ENCODE results near the gene UTS2B.
A peak's percentile ranks its signal among the peaks of the same experiment; 100 is the strongest.

UTS2B gene

GRCh38 chr3:191329654-191330529 is at the start of gene UTS2B:
TSS of gene UTS2B (minus strand) at chr3:191330526. CDS start at chr3:191282189, 48,337 bp downstream.
- DNase-seq = peak in 41 of 56 donors; percentile 5 to 59 (median 39)

- no peak for DNase-seq
These were observed 49.7 kb upstream of the UTS2B start for GRCh38 chr3:191380001-191380400.

- no peak for DNase-seq
These were observed 49.1 kb upstream of the UTS2B start for GRCh38 chr3:191379446-191379845.

GRCh38 chr3:191378142-191378812 is 48.0 kb upstream of the UTS2B start:
- DNase-seq = no peak

- no peak for DNase-seq
These were observed 46.3 kb upstream of the UTS2B start for GRCh38 chr3:191376516-191377141.

GRCh38 chr3:191373327-191373726 is 43.0 kb upstream of the UTS2B start:
- DNase-seq = no peak

GRCh38 chr3:191372122-191372521 is 41.8 kb upstream of the UTS2B start:
- DNase-seq = no peak

GRCh38 chr3:191369616-191370010 is 39.3 kb upstream of the UTS2B start:
- DNase-seq = no peak

- DNase-seq = no peak
These were observed 38.7 kb upstream of the UTS2B start for GRCh38 chr3:191368755-191369615.

- no peak for DNase-seq
These were observed 36.3 kb upstream of the UTS2B start for GRCh38 chr3:191366675-191367074.

- DNase-seq = no peak
These were observed 32.9 kb upstream of the UTS2B start for GRCh38 chr3:191363221-191363620.

- DNase-seq = no peak
These were observed 32.3 kb upstream of the UTS2B start for GRCh38 chr3:191362524-191363090.

GRCh38 chr3:191362037-191362436 is 31.7 kb upstream of the UTS2B start:
- no peak for DNase-seq

GRCh38 chr3:191361456-191361855 is 31.1 kb upstream of the UTS2B start:
- no peak for DNase-seq

GRCh38 chr3:191360620-191361019 is 30.3 kb upstream of the UTS2B start:
- DNase-seq = no peak

- DNase-seq = no peak
These were observed 28.6 kb upstream of the UTS2B start for GRCh38 chr3:191358929-191359328.

GRCh38 chr3:191357909-191358308 is 27.6 kb upstream of the UTS2B start:
- no peak for DNase-seq

- peak in 1 of 56 donors; percentile 5 for DNase-seq
These were observed 26.5 kb upstream of the UTS2B start for GRCh38 chr3:191356631-191357439.

GRCh38 chr3:191355406-191355805 is 25.1 kb upstream of the UTS2B start:
- no peak for DNase-seq

All from nucleus accumbens (tissue), 56 donors.